ENCODE data around the gene AACS.
"Not testable (repeated sequence)": the region's sequence is repeated elsewhere in the genome, so short reads cannot be mapped to it uniquely, and the experiment has no call there.

Gene AACS

GRCh38 chr12:125053821-125054220, 11.4 kb upstream of the AACS start:
- in situ Hi-C loops (cut with HindIII; ENCODE audit: low pct_ligation_motif_present, low pct_unique_long_range_greater_than_20kb, low sequenced_read_pairs): no loop called here
- no peak for DNase-seq

- in situ Hi-C loops (cut with HindIII; ENCODE audit: low pct_ligation_motif_present, low pct_unique_long_range_greater_than_20kb, low sequenced_read_pairs): no loop called here
- no peak for DNase-seq
Measured at GRCh38 chr12:125055591-125055990, 9.6 kb upstream of the AACS start.

GRCh38 chr12:125056306-125056705, 8.9 kb upstream of the AACS start:
- in situ Hi-C loops (cut with HindIII; ENCODE audit: low pct_ligation_motif_present, low pct_unique_long_range_greater_than_20kb, low sequenced_read_pairs): no loop called here
- DNase-seq: no peak

GRCh38 chr12:125057708-125058107, 7.5 kb upstream of the AACS start:
- DNase-seq: no peak
- in situ Hi-C loops (cut with HindIII; ENCODE audit: low pct_ligation_motif_present, low pct_unique_long_range_greater_than_20kb, low sequenced_read_pairs): no loop called here

GRCh38 chr12:125061229-125061628, 4.0 kb upstream of the AACS start:
- in situ Hi-C loops (cut with HindIII; ENCODE audit: low pct_ligation_motif_present, low pct_unique_long_range_greater_than_20kb, low sequenced_read_pairs): no loop called here
- no peak for DNase-seq

GRCh38 chr12:125063522-125063921, 1.7 kb upstream of the AACS start:
- in situ Hi-C loops (cut with HindIII; ENCODE audit: low pct_ligation_motif_present, low pct_unique_long_range_greater_than_20kb, low sequenced_read_pairs); DNase-seq: not testable (repeated sequence)

- in situ Hi-C loops (cut with HindIII; ENCODE audit: low pct_ligation_motif_present, low pct_unique_long_range_greater_than_20kb, low sequenced_read_pairs): no loop called here
- DNase-seq: no peak
Measured at GRCh38 chr12:125064492-125064891, 743 bp upstream of the AACS start.

- DNase-seq: no peak
- in situ Hi-C loops (cut with HindIII; ENCODE audit: low pct_ligation_motif_present, low pct_unique_long_range_greater_than_20kb, low sequenced_read_pairs): no loop called here
Measured at GRCh38 chr12:125065919-125066570, 810 bp downstream of the AACS start.

- DNase-seq: no peak
- in situ Hi-C loops (cut with HindIII; ENCODE audit: low pct_ligation_motif_present, low pct_unique_long_range_greater_than_20kb, low sequenced_read_pairs): no loop called here
Measured at GRCh38 chr12:125068391-125068790, 3.2 kb downstream of the AACS start.

- in situ Hi-C loops (cut with HindIII; ENCODE audit: low pct_ligation_motif_present, low pct_unique_long_range_greater_than_20kb, low sequenced_read_pairs): no loop called here
- DNase-seq: no peak
Measured at GRCh38 chr12:125069616-125070015, 4.4 kb downstream of the AACS start.

GRCh38 chr12:125070112-125070511, 4.9 kb downstream of the AACS start:
- DNase-seq: no peak
- in situ Hi-C loops (cut with HindIII; ENCODE audit: low pct_ligation_motif_present, low pct_unique_long_range_greater_than_20kb, low sequenced_read_pairs): no loop called here

- DNase-seq: no peak
- in situ Hi-C loops (cut with HindIII; ENCODE audit: low pct_ligation_motif_present, low pct_unique_long_range_greater_than_20kb, low sequenced_read_pairs): no loop called here
Measured at GRCh38 chr12:125070661-125071390, 5.6 kb downstream of the AACS start.

- DNase-seq: no peak
- in situ Hi-C loops (cut with HindIII; ENCODE audit: low pct_ligation_motif_present, low pct_unique_long_range_greater_than_20kb, low sequenced_read_pairs): no loop called here
Measured at GRCh38 chr12:125071456-125071855, 6.2 kb downstream of the AACS start.

GRCh38 chr12:125072496-125072895, 7.3 kb downstream of the AACS start:
- DNase-seq: no peak
- in situ Hi-C loops (cut with HindIII; ENCODE audit: low pct_ligation_motif_present, low pct_unique_long_range_greater_than_20kb, low sequenced_read_pairs): no loop called here

- in situ Hi-C loops (cut with HindIII; ENCODE audit: low pct_ligation_motif_present, low pct_unique_long_range_greater_than_20kb, low sequenced_read_pairs); DNase-seq: not testable (repeated sequence)
Measured at GRCh38 chr12:125074294-125074693, 9.1 kb downstream of the AACS start.

- in situ Hi-C loops (cut with HindIII; ENCODE audit: low pct_ligation_motif_present, low pct_unique_long_range_greater_than_20kb, low sequenced_read_pairs): no loop called here
- no peak for DNase-seq
Measured at GRCh38 chr12:125076103-125076502, 10.9 kb downstream of the AACS start.

- DNase-seq: no peak
- in situ Hi-C loops (cut with HindIII; ENCODE audit: low pct_ligation_motif_present, low pct_unique_long_range_greater_than_20kb, low sequenced_read_pairs): no loop called here
Measured at GRCh38 chr12:125079084-125079483, 13.8 kb downstream of the AACS start.

- in situ Hi-C loops (cut with HindIII; ENCODE audit: low pct_ligation_motif_present, low pct_unique_long_range_greater_than_20kb, low sequenced_read_pairs): no loop called here
- DNase-seq: no peak
Measured at GRCh38 chr12:125079648-125080645, 14.7 kb downstream of the AACS start.

GRCh38 chr12:125081427-125081826, 16.2 kb downstream of the AACS start:
- in situ Hi-C loops (cut with HindIII; ENCODE audit: low pct_ligation_motif_present, low pct_unique_long_range_greater_than_20kb, low sequenced_read_pairs): no loop called here
- DNase-seq: no peak
